Measurements from ENCODE around the gene CBLL2. TPM values are rescaled to one million over a fixed set of nuclear protein-coding genes. Genes with fewer than 3 reads are reported as not detected.
A peak's percentile ranks its signal among the peaks of the same experiment; 100 is the strongest.

The CBLL2 gene
- total and polyA plus RNA-seq, 2 of the 4 experiments (the other 2 are of a cell fraction), result not detected

DNA sequence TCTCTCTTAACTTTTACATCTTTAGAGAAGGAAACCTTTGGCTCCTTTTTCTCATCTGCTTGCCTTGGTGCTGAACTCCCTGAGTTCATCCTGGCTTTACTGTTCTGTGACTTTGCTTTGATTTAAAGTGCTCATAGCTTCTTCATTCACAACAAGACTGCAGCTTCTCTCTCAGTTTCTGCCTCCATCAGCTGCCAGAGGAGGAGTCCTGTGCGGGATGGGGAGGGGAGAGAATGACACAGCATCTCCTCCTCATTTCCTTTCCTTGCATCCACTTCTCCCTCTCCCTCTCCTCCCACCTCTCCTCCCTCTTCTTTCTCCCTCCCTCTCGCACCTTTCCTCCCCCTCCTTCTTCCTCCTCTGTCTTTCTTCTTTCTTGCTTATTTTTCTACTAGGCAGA is 42.0 kb downstream of the CBLL2 start:
- 0 out of 2 replicates have a peak overlapping the region, but pooled peaks have one; percentile 37 for H3K14ac ChIP-seq (replicated peaks; ENCODE audit: low read depth, low read length)
- no peaks in the 10 kb centered on the region for H3K79me1 ChIP-seq (ENCODE audit: low read depth in 1 of 2, low read length in 2 of 2)
- H3K4ac ChIP-seq (ENCODE audit: low read depth, low read length), result no peak overlapping the region
- dilution Hi-C loops (cut with HindIII; ENCODE audit: low sequenced_read_pairs, unreplicated experiment) (no loop called here), in situ Hi-C loops (cut with MboI; ENCODE audit: low sequenced_read_pairs) (no loop called here), intact Hi-C loops (cut with micrococcal nuclease) (no loop called here)
- no peak overlapping the region for H4K91ac ChIP-seq (ENCODE audit: insufficient read depth, low read depth, low read length)
- peak; percentile 15 for DNase-seq
- no peak overlapping the region for H2AK5ac ChIP-seq (ENCODE audit: low read depth, low read length)
- 0 out of 2 replicates have a peak, but pooled peaks cover 2% of the 10 kb centered on the region for H3K9me1 ChIP-seq (ENCODE audit: insufficient read depth, low read length)
- H3K27ac ChIP-seq (ENCODE audit: insufficient read depth, low read length), result no peak overlapping the region
- H4K20me1 ChIP-seq (ENCODE audit: insufficient read depth, low read length), result no peaks in the 10 kb centered on the region
- no peak overlapping the region for H2BK5ac ChIP-seq (ENCODE audit: low read depth, low read length, poor library complexity, severe bottlenecking)
- H2AFZ ChIP-seq (replicated peaks; ENCODE audit: low read length, poor library complexity), result no peak overlapping the region
- no CpG with 5 or more reads among the region's 2 CpGs for WGBS, 2 experiments (ENCODE audit: extremely low coverage in 2 of 2, insufficient read length in 1 of 2)
- no peak overlapping the region for H3K56ac ChIP-seq (ENCODE audit: extremely low read depth, insufficient read depth, low read length)
- no peak overlapping the region for H2BK120ac ChIP-seq (ENCODE audit: low read depth, low read length)
- H4K8ac ChIP-seq (ENCODE audit: low read depth in 2 of 2, low read length in 2 of 2), result no peak overlapping the region; a peak in 1 of 4 replicates
- H2BK20ac ChIP-seq (ENCODE audit: low read depth, low read length), result no peak overlapping the region
- no peak overlapping the region for H3K23ac ChIP-seq (ENCODE audit: low read depth, low read length)
- H3K4me3 ChIP-seq (ENCODE audit: insufficient read depth, low read depth, low read length), result no peak overlapping the region
- ChIA-PET CTCF (no interaction called here), POLR2A (ENCODE audit: unreplicated experiment) (no interaction called here)
- peaks cover 2% of the 10 kb centered on the region; the same call in 1 of the 2 replicates for H3K9me3 ChIP-seq (ENCODE audit: control insufficient read depth, insufficient read depth, low read length)
- TF ChIP-seq SMC3 (IDR thresholded peaks at IDR 0.05; ENCODE audit: low read depth, low read length), result no peak
- TF ChIP-seq, protein P1, sequence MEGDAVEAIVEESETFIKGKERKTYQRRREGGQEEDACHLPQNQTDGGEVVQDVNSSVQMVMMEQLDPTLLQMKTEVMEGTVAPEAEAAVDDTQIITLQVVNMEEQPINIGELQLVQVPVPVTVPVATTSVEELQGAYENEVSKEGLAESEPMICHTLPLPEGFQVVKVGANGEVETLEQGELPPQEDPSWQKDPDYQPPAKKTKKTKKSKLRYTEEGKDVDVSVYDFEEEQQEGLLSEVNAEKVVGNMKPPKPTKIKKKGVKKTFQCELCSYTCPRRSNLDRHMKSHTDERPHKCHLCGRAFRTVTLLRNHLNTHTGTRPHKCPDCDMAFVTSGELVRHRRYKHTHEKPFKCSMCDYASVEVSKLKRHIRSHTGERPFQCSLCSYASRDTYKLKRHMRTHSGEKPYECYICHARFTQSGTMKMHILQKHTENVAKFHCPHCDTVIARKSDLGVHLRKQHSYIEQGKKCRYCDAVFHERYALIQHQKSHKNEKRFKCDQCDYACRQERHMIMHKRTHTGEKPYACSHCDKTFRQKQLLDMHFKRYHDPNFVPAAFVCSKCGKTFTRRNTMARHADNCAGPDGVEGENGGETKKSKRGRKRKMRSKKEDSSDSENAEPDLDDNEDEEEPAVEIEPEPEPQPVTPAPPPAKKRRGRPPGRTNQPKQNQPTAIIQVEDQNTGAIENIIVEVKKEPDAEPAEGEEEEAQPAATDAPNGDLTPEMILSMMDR (conservative IDR thresholded peaks at IDR 0.05; ENCODE audit: low read depth, low read length), result no peak
- BruUV-seq (replicated peaks), result no TSS peak
- H3K18ac ChIP-seq (ENCODE audit: low read depth, low read length), result no peak overlapping the region
- no peak overlapping the region for H3K4me2 ChIP-seq (ENCODE audit: low read depth, low read length)
- no peak overlapping the region for H4K5ac ChIP-seq (ENCODE audit: low read depth, low read length)
- H3K4me1 ChIP-seq (ENCODE audit: control insufficient read depth, insufficient read depth, low read length), result 0 out of 2 replicates have a peak, but pooled peaks cover 2% of the 10 kb centered on the region
- H2AK9ac ChIP-seq (replicated peaks; ENCODE audit: low read depth, low read length, poor library complexity), result no peak overlapping the region
- H3K36me3 ChIP-seq (ENCODE audit: control insufficient read depth, insufficient read depth, low read length), result no peaks in the 10 kb centered on the region
- no peak for ATAC-seq (ENCODE audit: low read depth)
- no peak overlapping the region for H2BK15ac ChIP-seq (ENCODE audit: low read depth, low read length)
- H3K9ac ChIP-seq (ENCODE audit: low read depth, low read length), result no peak overlapping the region
- no peaks in the 10 kb centered on the region for H3K27me3 ChIP-seq (ENCODE audit: control insufficient read depth, insufficient read depth, low read length)
